HCT116 (cell line): ENCODE data around the gene ST7L. TPM values are rescaled to one million over a fixed set of nuclear protein-coding genes. Genes with fewer than 3 reads are reported as not detected.

Experiments used
- ATAC-seq: fragments of 200-7000 bp; cut with Tn5 transposase; 2 replicates; pipeline ENCODE4 v1.9.1; 2020; ENCODE audit warnings: mild to moderate bottlenecking, moderate library complexity
- BruUV-seq: library from RNA; stranded (reverse); fragments of 400-500 nt; replicated peaks from 2 replicates; lab custom pipeline; 2021; lab: Mats Ljungman, UMichigan
- CTCF ChIA-PET: fragments of 300-600 bp; sonication (Branson Sonifier 250); formaldehyde crosslinking; loops from one replicate; lab custom pipeline; 2021; ENCODE audit warnings: antibody characterized with exemption; lab: Charles Lee
- POLR2A ChIA-PET: fragments of 300-600, 350-600 bp; sonication (Branson Sonifier 250); formaldehyde crosslinking; loops from one replicate; lab custom pipeline; 2021; ENCODE audit warnings: antibody characterized with exemption; lab: Charles Lee
- RAD21 ChIA-PET, 2 experiments: fragments of 300-600 bp; sonication (Branson Sonifier 250); formaldehyde crosslinking; loops; one replicate each; lab custom pipeline; 2023; ENCODE audit warnings: low total read pairs in 2 of 2; ENCODE audit not compliant: uncharacterized antibody in 2 of 2, unreplicated experiment in 2 of 2, low non-redundant PET in 1 of 2; lab: Charles Lee
- DNase-seq: peaks from one replicate; pipeline ENCODE4 v3.0.0-alpha.2; 2010; ENCODE audit warnings: low read depth, low spot score
- H2AFZ ChIP-seq: fragments of 200-600 bp; shearing (Covaris generic), sonication (generic); 2 replicates; pipeline ENCODE4 v1.6.1; 2017; ENCODE audit warnings: low read depth, mixed run types, mixed read lengths, antibody characterized with exemption, low read length; ENCODE audit not compliant: poor library complexity, severe bottlenecking
- H3K27ac ChIP-seq: 2 replicates; pipeline ENCODE4 v1.5.1; 2012; ENCODE audit warnings: low read depth, low read length
- H3K27me3 ChIP-seq: fragments of 200-600 bp; sonication (generic); 2 replicates; pipeline ENCODE4 v1.6.1; 2016; ENCODE audit warnings: mixed run types, low read length, mixed read lengths; ENCODE audit not compliant: insufficient read depth
- H3K36me3 ChIP-seq, 2 experiments: fragments of 200-500 bp in 1 of 2; fragments of 200-600 bp in 1 of 2; sonication (Bioruptor generic) in 1 of 2; sonication (generic) in 1 of 2; 2 replicates each; pipeline versions ENCODE4 v1.5.1 to v1.6.1; 2014 to 2016; ENCODE audit warnings: low read length in 2 of 2, inconsistent platforms in 1 of 2, mixed read lengths in 1 of 2, mixed run types in 1 of 2; ENCODE audit not compliant: insufficient read depth in 2 of 2, control insufficient read depth in 1 of 2
- H3K4me1 ChIP-seq, 2 experiments: fragments of 200-600 bp in 1 of 2; sonication (generic) in 1 of 2; 2 replicates each; pipeline versions ENCODE4 v1.5.1 to v1.6.1; 2012 to 2017; ENCODE audit warnings: low read length in 2 of 2, inconsistent platforms in 1 of 2, mild to moderate bottlenecking in 1 of 2, mixed read lengths in 1 of 2, mixed run types in 1 of 2, moderate library complexity in 1 of 2; ENCODE audit not compliant: insufficient read depth in 2 of 2, control insufficient read depth in 1 of 2
- H3K4me2 ChIP-seq: fragments of 200-600 bp; sonication (generic); 2 replicates; pipeline ENCODE4 v1.6.1; 2017; ENCODE audit warnings: mixed run types, low read length, mixed read lengths
- H3K4me3 ChIP-seq, 2 experiments: fragments of 200-600 bp in 1 of 2; sonication (generic) in 1 of 2; replicated peaks in 1 of 2; 2 replicates each; pipeline ENCODE4 v1.5.1; 2011 to 2016; ENCODE audit warnings: low read length in 2 of 2, control low read depth in 1 of 2, low read depth in 1 of 2, mild to moderate bottlenecking in 1 of 2, mixed read lengths in 1 of 2, mixed run types in 1 of 2
- H3K79me2 ChIP-seq: fragments of 200-600 bp; sonication (generic); 2 replicates; pipeline ENCODE4 v1.6.1; 2017; ENCODE audit warnings: mild to moderate bottlenecking, mixed run types, low read length, moderate library complexity, mixed read lengths; ENCODE audit not compliant: insufficient read depth
- H3K9ac ChIP-seq: fragments of 200-600 bp; sonication (generic); 2 replicates; pipeline ENCODE4 v1.6.1; 2016; ENCODE audit warnings: low read length, mixed read lengths
- H3K9me2 ChIP-seq: fragments of 200-600 bp; sonication (generic), shearing (Covaris generic); 2 replicates; pipeline ENCODE4 v1.6.1; 2017; ENCODE audit warnings: mixed run types, mild to moderate bottlenecking, moderate library complexity; ENCODE audit not compliant: insufficient read depth
- H3K9me3 ChIP-seq, 2 experiments: fragments of 200-500 bp in 1 of 2; fragments of 200-600 bp in 1 of 2; sonication (Bioruptor generic) in 1 of 2; sonication (generic) in 1 of 2; 2 replicates each; pipeline ENCODE4 v1.6.1; 2014 to 2017; ENCODE audit warnings: low read length in 2 of 2, mixed read lengths in 2 of 2, inconsistent platforms in 1 of 2, low read depth in 1 of 2, mild to moderate bottlenecking in 1 of 2, mixed run types in 1 of 2, moderate library complexity in 1 of 2; ENCODE audit not compliant: control insufficient read depth in 1 of 2, insufficient read depth in 1 of 2
- H4K20me1 ChIP-seq: fragments of 200-600 bp; sonication (generic), shearing (Covaris generic); 2 replicates; pipeline ENCODE4 v1.6.1; 2017; ENCODE audit warnings: mixed run types, mild to moderate bottlenecking, moderate library complexity; ENCODE audit not compliant: insufficient read depth
- ATF3 ChIP-seq: IDR thresholded peaks from 2 replicates; pipeline ENCODE4 v1.6.1; 2012
- CBX3 ChIP-seq: IDR thresholded peaks from 2 replicates; pipeline ENCODE4 v1.6.1; 2012; ENCODE audit warnings: low read depth
- CEBPB ChIP-seq: IDR thresholded peaks from 2 replicates; pipeline ENCODE4 v1.6.1; 2012; ENCODE audit warnings: low read depth
- CTCF ChIP-seq, 3 experiments: fragments of 200-600 bp in 1 of 3; sonication (generic) in 1 of 3; IDR thresholded peaks in 2 of 3; conservative IDR thresholded peaks in 1 of 3; 2 replicates each; pipeline ENCODE4 v1.5.1; 2012 to 2017; ENCODE audit warnings: low read depth in 2 of 3, low read length in 2 of 3, antibody characterized with exemption in 1 of 3, borderline replicate concordance in 1 of 3, control low read depth in 1 of 3, mild to moderate bottlenecking in 1 of 3, mixed read lengths in 1 of 3, mixed run types in 1 of 3, moderate library complexity in 1 of 3; ENCODE audit not compliant: insufficient read depth in 1 of 3
- EGR1 ChIP-seq: IDR thresholded peaks from 2 replicates; pipeline ENCODE4 v1.6.1; 2012; ENCODE audit warnings: low read depth
- EZH2 ChIP-seq: fragments of 200-600 bp; sonication (generic); IDR thresholded peaks from 2 replicates; pipeline ENCODE4 v1.6.1; 2017; ENCODE audit warnings: antibody characterized with exemption, mixed run types
- EZH2phosphoT487 ChIP-seq: fragments of 200-600 bp; IDR thresholded peaks from 2 replicates; pipeline ENCODE4 v1.6.1; 2018; ENCODE audit warnings: antibody characterized with exemption, borderline replicate concordance
- FOSL1 ChIP-seq: IDR thresholded peaks from 2 replicates; pipeline ENCODE4 v1.6.1; 2012; ENCODE audit warnings: low read depth
- JUND ChIP-seq: IDR thresholded peaks from 2 replicates; pipeline ENCODE4 v1.6.1; 2012
- MAX ChIP-seq: IDR thresholded peaks from 2 replicates; pipeline ENCODE4 v1.6.1; 2012
- POLR2A ChIP-seq: IDR thresholded peaks from 2 replicates; pipeline ENCODE4 v1.7.0; 2011; ENCODE audit warnings: borderline replicate concordance; ENCODE audit not compliant: insufficient read depth, insufficient read length; ENCODE audit errors: extremely low read depth
- POLR2AphosphoS5 ChIP-seq: IDR thresholded peaks from 2 replicates; pipeline ENCODE4 v1.6.1; 2011; ENCODE audit warnings: mild to moderate bottlenecking, low read depth, low read length, moderate library complexity
- RAD21 ChIP-seq: IDR thresholded peaks from 2 replicates; pipeline ENCODE4 v1.6.1; 2012; ENCODE audit warnings: low read depth, mild to moderate bottlenecking
- SIN3A ChIP-seq: IDR thresholded peaks from 2 replicates; pipeline ENCODE4 v1.6.1; 2012; ENCODE audit warnings: low read depth
- SP1 ChIP-seq: IDR thresholded peaks from 2 replicates; pipeline ENCODE4 v1.6.1; 2012; ENCODE audit warnings: low read depth
- SRF ChIP-seq: IDR thresholded peaks from 2 replicates; pipeline ENCODE4 v1.6.1; 2012; ENCODE audit warnings: low read depth
- TCF7L2 ChIP-seq: IDR thresholded peaks from 2 replicates; pipeline ENCODE4 v1.7.0; 2011; ENCODE audit warnings: borderline replicate concordance, inconsistent platforms; ENCODE audit not compliant: insufficient read depth, insufficient read length; ENCODE audit errors: extremely low read depth
- ZBTB33 ChIP-seq: IDR thresholded peaks from 2 replicates; pipeline ENCODE4 v1.6.1; 2011; ENCODE audit warnings: mild to moderate bottlenecking, low read length, moderate library complexity; ENCODE audit not compliant: insufficient replicate concordance; ENCODE audit errors: extremely low read depth
- ZNF274 ChIP-seq: fragments of 200-500 bp; sonication (Bioruptor generic); IDR thresholded peaks from 2 replicates; pipeline ENCODE4 v1.6.1; 2014; ENCODE audit warnings: mild to moderate bottlenecking, low read depth, low read length, inconsistent platforms
- intact Hi-C: fragments of 100-400 bp; cut with micrococcal nuclease; formaldehyde crosslinking; loops from 2 replicates; pipeline ENCODE4 v1.10.0; 2022
- total RNA-seq: library from RNA; stranded (reverse); gene quantifications from one replicate; pipeline ENCODE4 v1.2.1, GENCODE V29; 2021; ENCODE audit not compliant: unreplicated experiment

ST7L gene
- total RNA-seq, 1 experiment from 2014 or later = 19.9 TPM

- POLR2A ChIA-PET = interaction anchor here (1.5 kb wide), 2 partner anchors 12 to 74 kb away, joined by 6 read pairs; partner anchors contain the start of gene ST7L
- peak overlapping the region; percentile 66 for H3K4me2 ChIP-seq
- no peaks in the 10 kb centered on the region for H3K79me2 ChIP-seq
- no peaks in the 10 kb centered on the region for H3K9me3 ChIP-seq
- intact Hi-C loops = no loop called here
- peak; percentile 78 for DNase-seq
- H3K27me3 ChIP-seq = no peaks in the 10 kb centered on the region
- TSS peak; percentile 99 for BruUV-seq
- H4K20me1 ChIP-seq = no peaks in the 10 kb centered on the region
- peaks cover 19 to 37% of the 10 kb centered on the region in 2 experiments for H3K4me1 ChIP-seq
- peak overlapping the region; percentile 55 for H3K9ac ChIP-seq
- H2AFZ ChIP-seq = peak overlapping the region; percentile 18
- RAD21 ChIA-PET = no interaction called here
- CTCF ChIA-PET = interaction anchor here (1.1 to 1.4 kb wide), 2 partner anchors 9 to 245 kb away, joined by 3 to 4 read pairs; no protein-coding TSS in a partner anchor
- no peaks in the 10 kb centered on the region for H3K9me2 ChIP-seq
- no peaks in the 10 kb centered on the region for H3K36me3 ChIP-seq
- H3K4me3 ChIP-seq = peak overlapping the region in 1 of 2 experiments; percentile 19; a peak in 1 of 4 replicates
- ATAC-seq = peak; percentile 93
- H3K27ac ChIP-seq = peak overlapping the region; percentile 62; the same call in 1 of the 2 replicates
- no peak for TF ChIP-seq SIN3A
- TF ChIP-seq RAD21 = no peak
- TF ChIP-seq JUND = peak; percentile 86
- TF ChIP-seq SRF = peak; percentile 46; the same call in 1 of the 2 replicates
- no peak; the same call in 1 of the 2 replicates for TF ChIP-seq MAX
- TF ChIP-seq CTCF (IDR thresholded peaks at IDR 0.05 in 2 of 3, conservative IDR thresholded peaks at IDR 0.05 in 1 of 3; ENCODE audit: borderline replicate concordance in 1 of 3, insufficient read depth in 1 of 3, low read depth in 2 of 3, low read length in 2 of 3) = no peak
- no peak for TF ChIP-seq EGR1
- TF ChIP-seq EZH2 = no peak
- TF ChIP-seq ATF3 = peak; percentile 66; the same call in 1 of the 2 replicates
- TF ChIP-seq EZH2phosphoT487 = no peak
- peak; percentile 65; the same call in 1 of the 2 replicates for TF ChIP-seq CBX3
- TF ChIP-seq ZBTB33 = no peak
- TF ChIP-seq TCF7L2 = no peak
- peak; percentile 60; the same call in 1 of the 2 replicates for TF ChIP-seq POLR2AphosphoS5
- no peak for TF ChIP-seq POLR2A
- peak; percentile 84 for TF ChIP-seq SP1
- TF ChIP-seq FOSL1 = peak; percentile 93
- no peak for TF ChIP-seq ZNF274
- TF ChIP-seq CEBPB = peak; percentile 91
Measured at GRCh38 chr1:112544011-112544688, 74.8 kb downstream of the ST7L start.
